K562 (cell line): Measurements from ENCODE around the gene LONRF2. TPM values are rescaled to one million over a fixed set of nuclear protein-coding genes. Genes with fewer than 3 reads are reported as not detected.
A peak's percentile ranks its signal among the peaks of the same experiment; 100 is the strongest.

Experiments
- ATAC-seq: fragments of 200-7000 bp; cut with Tn5 transposase; 3 replicates; pipeline ENCODE4 v1.9.1; 2020; ENCODE audit warnings: moderate library complexity
- BruUV-seq: library from RNA; stranded (reverse); fragments of 400-500 nt; replicated peaks from 2 replicates; lab custom pipeline; 2021; lab: Mats Ljungman, UMichigan
- CTCF ChIA-PET: fragments of 300-600 bp; formaldehyde crosslinking; extraction: SDS; loops from one replicate; lab custom pipeline; 2021; ENCODE audit warnings: low intra/inter-chr PET ratio; lab: Yijun Ruan, JAX
- POLR2A ChIA-PET: fragments of 300-600, 350-650 bp; sonication (Branson Sonifier 250); formaldehyde crosslinking; extraction: SDS; loops from one replicate; lab custom pipeline; 2021; ENCODE audit warnings: antibody characterized with exemption, inconsistent platforms; lab: Yijun Ruan, JAX
- DNase-seq, 4 experiments: peaks; one replicate each; pipeline versions ENCODE4 v3.0.0 to v3.0.0-alpha.2; 2011 to 2018; ENCODE audit warnings: low spot score in 3 of 4, mixed read lengths in 3 of 4; ENCODE audit errors: extremely low read depth in 1 of 4
- FAIRE-seq: peaks from 2 replicates; lab custom pipeline; 2011; peaks lifted over from hg19 to GRCh38; lab: Jason Lieb, UNC
- H2AFZ ChIP-seq: 2 replicates; pipeline ENCODE4 v1.6.0; 2011; ENCODE audit warnings: low read depth, low read length, control low read depth, inconsistent platforms
- H3K27ac ChIP-seq: fragments of 200-600 bp; 3 replicates; pipeline ENCODE4 v1.8.0; 2011; ENCODE audit warnings: low read depth, mild to moderate bottlenecking, control low read depth, inconsistent platforms, low read length, moderate library complexity, mixed read lengths; ENCODE audit errors: extremely low read depth
- H3K27me3 ChIP-seq, 2 experiments: fragments of 300-600 bp in 1 of 2; 2 replicates in 1 of 2; 3 replicates in 1 of 2; pipeline versions ENCODE4 v1.6.0 to v1.8.0; 2011; ENCODE audit warnings: inconsistent platforms in 2 of 2, low read length in 2 of 2, mild to moderate bottlenecking in 1 of 2, mixed read lengths in 1 of 2, moderate library complexity in 1 of 2; ENCODE audit not compliant: control insufficient read depth in 2 of 2, insufficient read depth in 2 of 2
- H3K36me3 ChIP-seq: fragments of 300-600 bp; 3 replicates; pipeline ENCODE4 v1.8.0; 2011; ENCODE audit warnings: mild to moderate bottlenecking, low read length, inconsistent platforms; ENCODE audit not compliant: control insufficient read depth, insufficient read depth
- H3K4me1 ChIP-seq, 2 experiments: fragments of 200-600 bp in 1 of 2; replicated peaks in 1 of 2; 2 replicates in 1 of 2; 3 replicates in 1 of 2; pipeline versions ENCODE4 v1.5.1 to v1.8.0; 2011; ENCODE audit warnings: inconsistent platforms in 2 of 2, low read length in 2 of 2, mild to moderate bottlenecking in 1 of 2, mixed read lengths in 1 of 2, moderate library complexity in 1 of 2; ENCODE audit not compliant: control insufficient read depth in 2 of 2, insufficient read depth in 2 of 2
- H3K4me2 ChIP-seq: 2 replicates; pipeline ENCODE4 v1.6.1; 2011; ENCODE audit warnings: low read length, control low read depth, inconsistent platforms, mixed read lengths; ENCODE audit not compliant: insufficient read depth
- H3K4me3 ChIP-seq: fragments of 200-600 bp; sonication (generic), shearing (Covaris generic); 2 replicates; pipeline ENCODE4 v1.5.1; 2016; ENCODE audit warnings: control low read depth, inconsistent platforms
- H3K79me2 ChIP-seq: fragments of 200-600 bp; 3 replicates; pipeline ENCODE4 v1.8.0; 2011; ENCODE audit warnings: low read length, inconsistent platforms; ENCODE audit not compliant: control insufficient read depth, insufficient read depth
- H3K9ac ChIP-seq, 2 experiments: 2 replicates each; pipeline versions ENCODE4 v1.6.0 to v1.6.1; 2011; ENCODE audit warnings: low read depth in 2 of 2, low read length in 2 of 2, control low read depth in 1 of 2, inconsistent platforms in 1 of 2, mild to moderate bottlenecking in 1 of 2, mixed read lengths in 1 of 2; ENCODE audit not compliant: insufficient read depth in 1 of 2
- H3K9me1 ChIP-seq: one replicate; pipeline ENCODE4 v1.6.0; 2011; ENCODE audit warnings: inconsistent platforms, mild to moderate bottlenecking, low read length, moderate library complexity; ENCODE audit not compliant: control insufficient read depth, insufficient read depth
- H3K9me3 ChIP-seq: replicated peaks from 2 replicates; pipeline ENCODE4 v1.5.1; 2011; ENCODE audit warnings: low read depth, low read length, inconsistent platforms; ENCODE audit not compliant: control insufficient read depth, insufficient read depth
- H4K20me1 ChIP-seq: replicated peaks from 2 replicates; pipeline ENCODE4 v1.6.1; 2011; ENCODE audit warnings: low read length, inconsistent platforms, mixed read lengths; ENCODE audit not compliant: control insufficient read depth, insufficient read depth
- CTBP1 ChIP-seq: fragments of 450-650 bp; IDR thresholded peaks from 2 replicates; pipeline ENCODE4 v1.6.1; 2016; ENCODE audit warnings: borderline replicate concordance
- CTCF ChIP-seq, 3 experiments: IDR thresholded peaks in 2 of 3; conservative IDR thresholded peaks in 1 of 3; 2 replicates each; pipeline ENCODE4 v1.5.1; 2011 to 2012; ENCODE audit warnings: low read length in 3 of 3, mild to moderate bottlenecking in 3 of 3, control low read depth in 2 of 3, improper control_type of control experiment in 1 of 3, inconsistent platforms in 1 of 3, low read depth in 1 of 3, mixed read lengths in 1 of 3, moderate library complexity in 1 of 3; ENCODE audit not compliant: insufficient read depth in 2 of 3
- FOXK2 ChIP-seq, 2 experiments: fragments of 450-650 bp; IDR thresholded peaks in 1 of 2; conservative IDR thresholded peaks in 1 of 2; 2 replicates each; pipeline ENCODE4 v1.6.1; 2016; ENCODE audit warnings: low read depth in 2 of 2, mild to moderate bottlenecking in 1 of 2
- HDAC3 ChIP-seq: fragments of 450-650 bp; IDR thresholded peaks from 2 replicates; pipeline ENCODE4 v1.6.1; 2018; ENCODE audit warnings: borderline replicate concordance, mild to moderate bottlenecking, moderate library complexity; ENCODE audit not compliant: partially characterized antibody
- L3MBTL2 ChIP-seq: fragments of 450-650 bp; IDR thresholded peaks from 2 replicates; pipeline ENCODE4 v1.6.1; 2016; ENCODE audit warnings: mild to moderate bottlenecking, moderate library complexity
- MTA1 ChIP-seq: fragments of 450-650 bp; IDR thresholded peaks from 2 replicates; pipeline ENCODE4 v1.6.1; 2017; ENCODE audit warnings: borderline replicate concordance
- MTA2 ChIP-seq: fragments of 450-650 bp; IDR thresholded peaks from 2 replicates; pipeline ENCODE4 v1.6.1; 2016; ENCODE audit warnings: low read depth
- NR3C1 ChIP-seq: sonication (generic); formaldehyde crosslinking; IDR thresholded peaks from 2 replicates; pipeline ENCODE4 v1.8.1; 2022; ENCODE audit warnings: missing genetic modification reagents
- RBFOX2 ChIP-seq: fragments of 200-400 bp; formaldehyde crosslinking; IDR thresholded peaks from 2 replicates; pipeline ENCODE4 v1.6.1; 2017; ENCODE audit warnings: low read depth, mild to moderate bottlenecking, low read length, moderate library complexity
- STAG1 ChIP-seq: sonication (generic); formaldehyde crosslinking; IDR thresholded peaks from 2 replicates; pipeline ENCODE4 v1.5.0; 2020; ENCODE audit warnings: missing genetic modification reagents, borderline replicate concordance
- TFE3 ChIP-seq: fragments of 450-650 bp; formaldehyde crosslinking; IDR thresholded peaks from 2 replicates; pipeline ENCODE4 v1.4.0; 2020; ENCODE audit warnings: mild to moderate bottlenecking, mixed read lengths
- TRIM28 ChIP-seq: fragments of 450-650 bp; IDR thresholded peaks from 2 replicates; pipeline ENCODE4 v1.6.1; 2017
- ZC3H8 ChIP-seq: fragments of 450-650 bp; IDR thresholded peaks from 2 replicates; pipeline ENCODE4 v1.6.1; 2017
- WGBS: fragments of 100-300 bp; shearing (Covaris generic); methylation state at CpG from one replicate; pipeline ENCODE4 v1.1.6; 2016; ENCODE audit warnings: low coverage, mixed read lengths; ENCODE audit not compliant: insufficient coverage; ENCODE audit errors: missing lambda C conversion rate; 5-methylcytosine and 5-hydroxymethylcytosine counted together
- in situ Hi-C: fragments of 300-500 bp; cut with MboI; formaldehyde crosslinking; loops from 4 replicates; pipeline ENCODE4 v1.15.0; 2018; ENCODE audit warnings: inconsistent platforms, mixed read lengths
- intact Hi-C: fragments of 100-400 bp; cut with micrococcal nuclease; formaldehyde crosslinking; loops from 2 replicates; pipeline ENCODE4 v1.14.2; 2022
- polyA plus RNA-seq, 8 experiments: library from polyadenylated mRNA; depleted of rRNA in 4 of 8; stranded (reverse) in 5 of 8; unstranded in 3 of 8; fragments of >200 nt; fragmentation: Nextera tagmentation in 2 of 8; fragmentation: Illumina TruSeq in 1 of 8; extraction: Ambion mirVana in 2 of 8; extraction: Trizol in 1 of 8; gene quantifications; 2 replicates each; pipeline versions ENCODE4 v1.2.1 to v1.2.3, GENCODE V29; 2011 to 2014; ENCODE audit warnings: inconsistent platforms in 1 of 8, missing spikeins in 1 of 8
- total RNA-seq, 7 experiments: library from RNA; depleted of rRNA in 6 of 7; stranded (reverse); fragments of >200 nt in 6 of 7; fragmentation: Illumina TruSeq in 2 of 7; extraction: Trizol in 2 of 7; gene quantifications; 2 replicates each; pipeline versions ENCODE4 v1.2.1 to v1.2.3, GENCODE V29; 2011 to 2021; ENCODE audit warnings: low replicate concordance in 1 of 7
- TF ChIP-seq, protein P1 (sequence below): fragments of 450-650 bp; IDR thresholded peaks from 2 replicates; pipeline ENCODE4 v1.6.1; 2016; ENCODE audit warnings: low read depth, mild to moderate bottlenecking, moderate library complexity
- TF ChIP-seq, protein P2 (sequence below), 2 experiments: fragments of 450-650 bp; conservative IDR thresholded peaks; 2 replicates each; pipeline ENCODE4 v1.6.1; 2017; ENCODE audit warnings: mild to moderate bottlenecking in 2 of 2, moderate library complexity in 2 of 2

LONRF2 gene
- total and polyA plus RNA-seq, 9 of the 15 experiments (the other 6 are each of a cell fraction or from before 2014, with no cell fraction given), result 0.35 to 5.0 (median 2.7) TPM

- intact Hi-C loops, result loop anchor here (1.0 to 2.0 kb wide), 2 partner anchors 22 to 119 kb away; no protein-coding TSS in a partner anchor
- H3K79me2 ChIP-seq, result no peaks in the 10 kb centered on the region
- FAIRE-seq (peak; percentile 91), ATAC-seq (peak; percentile 89), DNase-seq (peak; percentile 76 to 82 (median 81))
- no peaks in the 10 kb centered on the region for H4K20me1 ChIP-seq
- no peaks in the 10 kb centered on the region for H3K36me3 ChIP-seq
- H3K4me2 ChIP-seq, result peak overlapping the region; percentile 77
- H3K9me1 ChIP-seq, result no peaks in the 10 kb centered on the region
- H3K27ac ChIP-seq, result no peak overlapping the region
- no peaks in the 10 kb centered on the region for H3K9me3 ChIP-seq
- H3K9ac ChIP-seq, result no peak overlapping the region
- in situ Hi-C loops, result loop anchor here (5.0 to 10.0 kb wide), 2 partner anchors 72 to 120 kb away; no protein-coding TSS in a partner anchor
- no TSS peak for BruUV-seq
- ChIA-PET CTCF (interaction anchor here (0.6 to 4.2 kb wide), 7 partner anchors 29 to 722 kb away, joined by 3 to 66 read pairs (median 3); no protein-coding TSS in a partner anchor), POLR2A (interaction anchor here (1.1 to 2.1 kb wide), 5 partner anchors 11 to 156 kb away, joined by 3 to 11 read pairs (median 5); no protein-coding TSS in a partner anchor)
- WGBS, result 4% methylated on average over 12 of the region's 13 CpGs
- peaks cover 6 to 19% of the 10 kb centered on the region in 2 experiments; a peak in 3 of 5 replicates for H3K27me3 ChIP-seq
- no peak overlapping the region for H3K4me3 ChIP-seq
- H2AFZ ChIP-seq, result peak overlapping the region; percentile 85
- peaks cover 3 to 8% of the 10 kb centered on the region in 2 experiments; a peak in 3 of 5 replicates for H3K4me1 ChIP-seq
- TF ChIP-seq HDAC3 (no peak), TRIM28 (peak; percentile 74; the same call in 1 of the 2 replicates), ZC3H8 (no peak), NR3C1 (no peak), MTA1 (no peak), CTCF (IDR thresholded peaks at IDR 0.05 in 2 of 3, conservative IDR thresholded peaks at IDR 0.05 in 1 of 3; ENCODE audit: insufficient read depth in 2 of 3, low read depth in 1 of 3, low read length in 3 of 3) (peak; percentile 91 to 94 (median 94)), CTBP1 (peak; percentile 47; the same call in 1 of the 2 replicates), MTA2 (no peak), TFE3 (CRISPR knock-in tag) (no peak), FOXK2 (conservative IDR thresholded peaks at IDR 0.05 in 1 of 2, IDR thresholded peaks at IDR 0.05 in 1 of 2; ENCODE audit: low read depth in 2 of 2) (0 out of 4 replicates have a peak, but pooled peaks have one; percentile 15 to 22), RBFOX2 (no peak), L3MBTL2 (0 out of 2 replicates have a peak, but pooled peaks have one; percentile 11), STAG1 (CRISPR knock-in tag) (peak; percentile 61; the same call in 1 of the 2 replicates)
- TF ChIP-seq, protein P1, sequence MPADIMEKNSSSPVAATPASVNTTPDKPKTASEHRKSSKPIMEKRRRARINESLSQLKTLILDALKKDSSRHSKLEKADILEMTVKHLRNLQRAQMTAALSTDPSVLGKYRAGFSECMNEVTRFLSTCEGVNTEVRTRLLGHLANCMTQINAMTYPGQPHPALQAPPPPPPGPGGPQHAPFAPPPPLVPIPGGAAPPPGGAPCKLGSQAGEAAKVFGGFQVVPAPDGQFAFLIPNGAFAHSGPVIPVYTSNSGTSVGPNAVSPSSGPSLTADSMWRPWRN, result no peak
- TF ChIP-seq, protein P2, sequence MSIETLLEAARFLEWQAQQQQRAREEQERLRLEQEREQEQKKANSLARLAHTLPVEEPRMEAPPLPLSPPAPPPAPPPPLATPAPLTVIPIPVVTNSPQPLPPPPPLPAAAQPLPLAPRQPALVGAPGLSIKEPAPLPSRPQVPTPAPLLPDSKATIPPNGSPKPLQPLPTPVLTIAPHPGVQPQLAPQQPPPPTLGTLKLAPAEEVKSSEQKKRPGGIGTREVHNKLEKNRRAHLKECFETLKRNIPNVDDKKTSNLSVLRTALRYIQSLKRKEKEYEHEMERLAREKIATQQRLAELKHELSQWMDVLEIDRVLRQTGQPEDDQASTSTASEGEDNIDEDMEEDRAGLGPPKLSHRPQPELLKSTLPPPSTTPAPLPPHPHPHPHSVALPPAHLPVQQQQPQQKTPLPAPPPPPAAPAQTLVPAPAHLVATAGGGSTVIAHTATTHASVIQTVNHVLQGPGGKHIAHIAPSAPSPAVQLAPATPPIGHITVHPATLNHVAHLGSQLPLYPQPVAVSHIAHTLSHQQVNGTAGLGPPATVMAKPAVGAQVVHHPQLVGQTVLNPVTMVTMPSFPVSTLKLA (conservative IDR thresholded peaks at IDR 0.05), result 0 out of 4 replicates have a peak, but pooled peaks of 1 of the 2 experiments have one; percentile 14
These were observed 59.6 kb downstream of the LONRF2 start for GRCh38 chr2:100262555-100263320.
